ENCODE measurements around the gene EFHC1.

DNA sequence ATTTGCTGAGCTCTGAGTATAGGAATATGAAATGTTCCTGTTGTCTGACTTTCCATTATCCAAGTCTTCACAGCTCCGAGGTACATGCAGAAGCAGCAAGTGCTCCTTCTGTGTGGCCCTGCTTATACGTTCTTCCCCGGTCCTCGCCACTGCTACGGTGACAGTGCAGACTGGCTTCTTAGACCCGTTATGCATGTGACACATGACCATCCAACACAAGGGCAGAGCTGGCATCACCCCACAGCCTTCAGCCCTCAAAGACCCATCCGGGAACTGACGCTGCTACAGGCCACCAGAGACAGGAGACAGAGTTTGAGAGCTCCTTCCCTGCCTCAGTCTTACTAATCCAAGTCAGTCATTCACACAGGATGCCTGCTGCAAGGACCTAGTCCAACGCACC, 86.3 kb downstream of the EFHC1 start:
- TF ChIP-seq, protein P1, sequence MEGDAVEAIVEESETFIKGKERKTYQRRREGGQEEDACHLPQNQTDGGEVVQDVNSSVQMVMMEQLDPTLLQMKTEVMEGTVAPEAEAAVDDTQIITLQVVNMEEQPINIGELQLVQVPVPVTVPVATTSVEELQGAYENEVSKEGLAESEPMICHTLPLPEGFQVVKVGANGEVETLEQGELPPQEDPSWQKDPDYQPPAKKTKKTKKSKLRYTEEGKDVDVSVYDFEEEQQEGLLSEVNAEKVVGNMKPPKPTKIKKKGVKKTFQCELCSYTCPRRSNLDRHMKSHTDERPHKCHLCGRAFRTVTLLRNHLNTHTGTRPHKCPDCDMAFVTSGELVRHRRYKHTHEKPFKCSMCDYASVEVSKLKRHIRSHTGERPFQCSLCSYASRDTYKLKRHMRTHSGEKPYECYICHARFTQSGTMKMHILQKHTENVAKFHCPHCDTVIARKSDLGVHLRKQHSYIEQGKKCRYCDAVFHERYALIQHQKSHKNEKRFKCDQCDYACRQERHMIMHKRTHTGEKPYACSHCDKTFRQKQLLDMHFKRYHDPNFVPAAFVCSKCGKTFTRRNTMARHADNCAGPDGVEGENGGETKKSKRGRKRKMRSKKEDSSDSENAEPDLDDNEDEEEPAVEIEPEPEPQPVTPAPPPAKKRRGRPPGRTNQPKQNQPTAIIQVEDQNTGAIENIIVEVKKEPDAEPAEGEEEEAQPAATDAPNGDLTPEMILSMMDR (conservative IDR thresholded peaks at IDR 0.05; ENCODE audit: low read length) = no peak
- TF ChIP-seq EZH2phosphoT487 (IDR thresholded peaks at IDR 0.05; ENCODE audit: borderline replicate concordance, low read depth, low read length) = no peak
